HG02571 (cell line): ENCODE data around the gene ACKR3.

Experiments
- ATAC-seq: cut with Tn5 transposase; IDR thresholded peaks from one replicate; pipeline ENCODE4 v1.9.1; 2021; ENCODE audit warnings: mild to moderate bottlenecking, moderate library complexity; ENCODE audit not compliant: unreplicated experiment

Gene ACKR3

DNA sequence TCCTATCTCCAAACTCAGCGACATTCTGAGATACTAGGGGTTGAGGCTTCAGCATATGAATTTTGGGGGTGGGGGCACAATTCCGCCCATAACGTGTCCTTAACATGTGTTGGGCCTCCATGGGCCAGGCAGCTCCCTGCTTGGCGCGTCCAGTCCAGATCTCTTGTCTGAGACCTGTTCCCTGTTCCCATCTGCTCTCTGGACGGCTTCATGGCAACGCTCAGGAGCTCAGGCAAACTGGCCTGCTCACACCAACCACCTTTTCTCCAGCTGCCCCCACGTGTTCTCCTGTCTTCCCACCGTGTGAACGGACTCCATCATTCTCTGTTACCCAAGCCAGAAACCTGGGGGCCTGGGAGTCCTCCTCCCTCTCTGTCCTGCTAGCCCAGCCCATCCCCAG lies 36.4 kb downstream of the ACKR3 start:
- no peak for ATAC-seq

DNA sequence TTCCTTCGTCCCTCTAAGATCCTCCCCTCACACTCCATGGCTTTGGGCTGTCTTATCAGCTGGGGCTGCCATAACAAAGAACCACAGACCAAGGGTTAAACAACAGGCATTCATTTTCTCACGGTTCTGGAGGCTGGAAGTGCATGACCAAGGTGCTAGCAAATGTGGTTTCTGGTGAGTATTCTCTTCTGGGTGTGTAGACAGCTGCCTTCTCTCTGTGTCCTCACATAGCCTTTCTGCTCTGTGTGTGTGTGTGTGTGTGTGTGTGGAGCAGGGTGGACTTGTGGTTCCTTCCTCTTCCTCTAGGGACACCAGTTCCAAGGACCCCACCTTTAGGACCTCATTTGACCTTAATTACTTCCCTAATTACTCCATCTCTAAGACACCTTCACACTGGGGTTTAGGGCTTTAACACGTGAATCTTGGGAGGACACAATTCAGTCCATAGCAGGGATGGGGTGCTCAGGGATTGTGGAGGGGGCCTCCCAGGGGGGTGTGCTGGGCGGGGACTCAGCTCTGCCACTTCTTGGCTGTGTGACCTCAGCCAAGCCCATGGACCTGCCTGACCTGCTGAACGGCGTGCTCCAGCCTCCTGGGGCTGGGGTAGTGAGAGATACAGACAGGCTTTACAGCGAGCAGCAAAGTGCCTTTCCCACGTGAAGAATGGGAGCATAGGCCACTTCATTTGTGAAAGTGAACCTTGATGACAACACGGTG lies 38.0 kb downstream of the ACKR3 start:
- ATAC-seq, result no peak

DNA sequence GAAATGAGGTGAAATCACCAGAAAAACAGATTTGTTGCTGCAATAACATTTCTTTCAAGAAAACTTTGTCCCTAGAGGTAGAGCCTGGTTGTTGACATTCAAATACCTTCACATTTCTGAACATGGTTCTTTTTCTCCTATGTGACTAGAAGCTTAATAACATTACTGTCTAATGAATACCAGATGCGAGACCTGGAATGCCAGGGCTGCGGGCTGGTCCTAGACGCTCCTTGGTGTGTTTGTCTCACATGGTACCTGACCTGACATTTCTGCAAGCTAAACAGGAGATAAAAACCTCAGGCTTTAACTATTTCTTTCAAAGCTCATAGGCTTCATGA lies 38.5 kb downstream of the ACKR3 start:
- ATAC-seq, result no peak

DNA sequence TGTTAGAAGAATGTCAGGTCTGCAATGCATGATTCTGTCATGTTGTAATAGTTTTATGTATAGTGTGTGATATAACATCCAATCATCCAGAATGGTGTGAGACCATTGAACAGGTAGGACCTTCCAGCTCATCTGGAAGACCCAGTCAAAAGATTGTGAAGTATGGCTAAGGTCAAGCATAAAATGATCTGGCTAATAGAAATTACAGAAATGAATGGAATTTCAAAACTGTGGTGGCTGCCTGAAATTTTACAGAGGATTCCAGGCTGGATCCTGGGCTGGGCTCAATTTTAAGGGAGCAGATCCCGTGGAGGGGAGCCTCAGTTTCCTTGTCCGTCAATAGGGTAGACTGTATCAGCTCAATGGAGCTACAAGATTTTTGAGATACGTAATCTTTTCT lies 39.1 kb downstream of the ACKR3 start:
- ATAC-seq, result no peak

DNA sequence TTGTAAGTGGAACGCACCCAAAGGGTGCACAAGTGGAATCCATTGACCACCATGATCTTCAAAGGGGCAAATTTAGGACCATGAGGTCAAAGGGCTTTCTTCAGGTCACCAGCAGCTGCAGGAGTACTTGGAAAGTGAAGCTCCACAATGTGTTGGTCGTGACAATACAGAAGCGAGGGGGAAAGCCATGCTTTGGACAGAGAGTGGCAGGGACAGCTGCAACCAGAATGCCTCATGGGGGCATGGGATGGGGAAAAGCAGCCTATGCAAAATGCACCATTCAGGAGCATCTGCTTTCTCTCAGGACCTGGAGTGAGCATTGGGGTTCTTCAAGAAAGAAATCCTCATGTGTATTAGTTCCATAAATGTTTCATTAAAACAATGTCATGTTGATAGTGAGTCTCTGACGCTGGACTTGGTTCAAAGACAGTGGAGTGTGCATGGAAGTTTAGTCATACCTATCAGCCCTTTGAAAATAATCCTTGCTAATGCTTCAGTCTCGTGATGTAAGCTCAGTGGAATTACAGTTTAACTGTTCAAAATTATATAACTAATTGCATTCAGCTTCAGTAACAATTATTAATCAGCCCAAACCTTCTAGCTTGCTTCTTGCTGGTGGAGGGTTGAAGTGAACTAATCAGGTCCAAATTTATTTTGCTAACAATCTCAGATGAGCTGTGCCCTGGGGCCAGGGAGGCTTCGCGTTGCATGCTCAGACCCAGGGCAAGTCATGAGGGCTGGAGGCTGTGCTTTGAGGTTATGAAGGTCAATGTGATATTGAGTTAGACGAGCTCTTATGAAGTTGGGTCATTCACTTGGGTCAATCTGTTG lies 41.6 kb downstream of the ACKR3 start:
- no peak for ATAC-seq

DNA sequence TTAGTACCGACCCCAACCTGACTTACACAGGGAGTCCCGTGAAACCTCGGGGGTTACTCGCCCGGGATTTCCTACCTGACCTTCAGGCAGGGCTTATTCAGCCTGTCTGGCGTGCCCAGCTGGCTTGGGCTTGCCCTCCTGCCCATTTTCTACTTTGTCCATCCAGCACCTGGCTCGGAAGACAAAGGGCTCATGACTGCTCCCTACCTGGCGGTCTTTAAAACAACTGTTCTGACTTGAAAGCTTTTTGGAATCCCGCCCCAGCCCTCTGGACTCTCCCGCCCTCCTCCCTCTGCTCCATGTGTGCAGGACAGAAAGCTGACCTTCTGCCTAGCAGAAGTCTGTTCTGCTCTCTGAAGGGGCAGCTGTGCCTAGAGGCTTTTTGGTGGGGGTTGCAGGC lies 43.1 kb downstream of the ACKR3 start:
- no peak for ATAC-seq

DNA sequence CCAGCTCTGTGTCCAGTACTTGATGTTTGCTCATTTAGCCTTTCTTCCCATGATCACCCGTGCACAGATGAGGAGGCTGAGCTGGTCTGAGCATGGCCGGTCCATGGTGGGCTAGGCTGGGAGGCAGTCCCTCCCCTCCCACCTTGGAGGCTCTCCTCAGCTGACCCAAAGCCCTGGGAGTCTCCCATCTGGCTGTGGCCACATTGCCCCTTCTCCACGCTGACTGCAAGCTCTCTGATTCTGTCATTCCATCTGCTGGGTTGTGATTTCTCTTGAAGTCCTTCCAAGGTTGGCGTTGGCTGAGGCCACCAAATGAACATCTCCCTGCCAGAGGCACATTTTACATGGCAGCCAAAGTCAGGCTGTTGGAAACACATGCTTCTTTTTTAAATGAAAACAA lies 44.0 kb downstream of the ACKR3 start:
- ATAC-seq, result no peak

DNA sequence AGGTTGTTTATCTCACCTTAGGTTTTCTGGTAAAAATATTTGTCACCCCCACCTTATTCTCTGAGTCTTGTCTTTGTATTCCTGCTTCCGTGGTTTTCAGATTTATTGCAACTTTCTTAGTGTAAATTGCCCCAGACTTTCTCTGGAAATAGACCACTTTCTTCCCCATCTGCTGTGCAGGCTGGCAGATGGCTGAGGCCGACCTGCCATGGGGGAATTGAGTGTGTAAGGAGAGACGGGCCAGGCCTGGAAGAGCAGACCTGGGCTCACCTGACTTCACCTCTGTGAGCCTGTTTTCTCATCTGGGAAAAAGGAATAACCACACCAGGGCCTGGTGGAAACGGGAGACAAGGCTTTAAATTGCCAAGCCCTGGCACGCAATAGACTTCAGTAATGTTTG lies 44.9 kb downstream of the ACKR3 start:
- ATAC-seq, result no peak

DNA sequence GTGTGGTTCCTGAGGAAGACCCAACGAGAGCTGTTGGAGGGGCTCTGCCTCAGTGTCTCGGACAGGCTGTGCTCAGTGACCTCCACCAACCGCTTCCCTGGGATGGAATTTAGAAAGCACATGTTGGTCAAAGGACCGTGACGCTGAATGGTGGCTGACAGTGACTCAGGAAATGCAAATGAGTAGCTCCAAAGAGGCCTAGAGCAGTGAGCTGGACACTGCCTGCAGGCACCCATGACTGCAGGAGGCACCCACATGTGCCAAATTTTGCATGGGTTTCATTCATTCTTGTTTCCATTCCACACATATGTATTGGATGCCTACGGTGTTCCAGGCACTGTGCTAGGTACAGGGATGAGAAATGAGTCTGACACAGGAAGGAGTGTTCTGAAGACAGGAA lies 46.4 kb downstream of the ACKR3 start:
- no peak for ATAC-seq

DNA sequence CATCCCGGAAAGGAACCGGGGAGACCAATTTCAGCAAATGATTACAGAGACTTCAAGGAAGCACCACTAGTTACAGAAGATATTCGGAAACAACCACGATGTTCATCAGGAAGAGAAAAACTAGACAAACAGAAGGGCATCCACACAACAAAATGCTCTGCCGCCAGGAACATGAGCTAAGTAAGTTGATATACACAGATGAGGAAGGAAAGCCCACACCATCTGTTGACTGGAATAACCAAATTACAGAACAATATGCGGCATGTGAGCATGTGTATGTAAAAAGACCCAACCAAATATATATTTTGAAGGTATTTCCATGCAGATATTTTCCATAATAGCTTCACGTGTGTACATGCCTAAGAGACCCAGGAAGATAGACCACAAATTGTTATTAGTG lies 47.0 kb downstream of the ACKR3 start:
- no peak for ATAC-seq

DNA sequence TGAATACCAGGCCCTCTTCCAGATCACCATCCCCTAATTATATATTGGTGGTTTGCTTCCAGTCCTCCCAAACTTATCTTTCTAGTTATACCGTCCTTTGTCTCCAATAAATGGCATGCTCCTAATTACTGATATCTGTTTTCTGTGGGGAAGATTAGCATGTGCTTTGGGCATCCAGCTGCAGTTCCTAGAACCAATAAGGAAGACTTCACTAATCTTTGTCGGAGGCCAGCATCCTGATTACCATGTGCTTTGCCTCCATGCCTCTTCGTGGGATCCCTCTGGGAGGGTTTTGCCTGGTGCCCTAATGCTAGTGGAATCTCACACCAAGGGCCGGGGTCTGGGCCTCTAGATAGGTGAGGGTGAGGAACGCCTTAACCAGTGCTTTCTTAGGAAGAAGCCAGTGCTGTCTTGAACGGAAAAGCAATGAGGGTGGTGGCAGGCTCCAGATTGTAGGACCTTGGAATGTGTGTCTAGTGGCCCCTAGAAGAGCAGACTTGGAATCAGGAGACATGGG lies 47.7 kb downstream of the ACKR3 start:
- no peak for ATAC-seq

DNA sequence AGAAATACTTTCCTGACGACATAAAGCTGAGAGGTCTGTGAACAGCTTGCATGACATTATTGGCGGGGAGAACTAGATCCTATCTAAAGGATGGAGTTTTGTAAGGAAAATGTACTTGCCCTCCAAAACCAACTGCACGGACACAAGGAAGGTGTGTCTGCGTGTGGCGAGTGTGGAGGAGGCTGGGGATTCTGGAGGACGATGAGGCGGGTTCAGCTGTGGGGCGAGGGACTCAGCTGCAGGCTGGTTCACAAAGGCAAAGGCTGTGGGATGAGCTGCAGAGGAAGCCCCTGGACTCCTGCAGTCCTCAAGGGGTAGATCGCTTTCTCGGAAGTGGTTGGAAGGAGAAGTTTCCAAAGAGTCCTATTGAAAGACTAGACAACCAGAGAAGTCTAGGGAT lies 48.2 kb downstream of the ACKR3 start:
- ATAC-seq, result no peak

DNA sequence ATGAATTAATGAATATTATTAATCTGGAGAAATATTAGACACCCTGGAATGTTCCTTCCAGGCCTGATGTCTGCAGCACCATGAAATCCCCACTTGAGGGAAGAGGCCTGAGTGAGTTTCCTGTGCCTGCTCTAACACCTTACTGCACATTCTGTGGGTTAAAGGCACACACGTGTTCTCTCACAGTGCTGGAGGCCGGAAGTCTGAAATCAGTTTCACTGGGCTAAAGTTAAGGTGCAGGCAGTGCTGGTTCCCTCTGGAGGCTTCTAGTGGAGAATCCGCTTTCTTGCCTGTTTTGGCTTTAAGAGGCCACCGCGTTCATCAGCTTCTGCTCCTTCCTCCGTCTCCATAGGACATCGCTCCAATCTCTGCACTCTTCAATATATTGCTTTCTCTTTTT lies 48.7 kb downstream of the ACKR3 start:
- no peak for ATAC-seq

DNA sequence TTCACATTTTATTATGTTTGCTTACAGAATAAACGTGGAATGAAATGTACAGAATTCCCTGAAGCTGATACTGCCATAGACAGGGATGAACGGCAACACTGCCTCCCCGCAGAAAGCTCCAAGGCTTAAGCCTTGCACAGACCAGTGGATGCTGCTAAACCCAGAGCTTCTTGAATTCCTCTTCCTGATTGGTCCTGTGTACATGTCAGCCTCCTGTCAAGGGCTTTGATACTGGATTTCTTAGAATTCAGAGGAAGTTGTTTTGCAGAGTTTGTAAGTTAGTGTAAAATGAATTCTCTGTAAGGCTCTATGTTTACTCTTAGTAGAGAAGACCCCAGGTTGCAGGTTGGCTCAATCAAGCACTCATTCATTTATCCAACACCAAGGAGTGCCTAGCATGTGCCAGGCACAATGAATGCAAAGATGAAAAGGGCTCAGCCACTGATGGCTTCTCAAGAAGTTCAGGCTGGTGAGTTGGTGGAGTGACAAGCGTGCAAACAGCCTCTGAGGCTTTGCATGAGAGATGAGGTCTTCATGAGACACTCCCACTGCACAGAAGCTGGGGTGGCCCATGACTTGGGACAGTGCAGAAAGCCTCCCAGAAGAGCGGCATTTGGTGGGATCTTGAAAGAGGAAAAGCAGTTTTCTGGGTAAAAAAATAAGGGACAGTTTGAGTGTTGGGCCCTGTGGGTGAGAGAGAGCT lies 50.4 kb downstream of the ACKR3 start:
- ATAC-seq, result no peak

DNA sequence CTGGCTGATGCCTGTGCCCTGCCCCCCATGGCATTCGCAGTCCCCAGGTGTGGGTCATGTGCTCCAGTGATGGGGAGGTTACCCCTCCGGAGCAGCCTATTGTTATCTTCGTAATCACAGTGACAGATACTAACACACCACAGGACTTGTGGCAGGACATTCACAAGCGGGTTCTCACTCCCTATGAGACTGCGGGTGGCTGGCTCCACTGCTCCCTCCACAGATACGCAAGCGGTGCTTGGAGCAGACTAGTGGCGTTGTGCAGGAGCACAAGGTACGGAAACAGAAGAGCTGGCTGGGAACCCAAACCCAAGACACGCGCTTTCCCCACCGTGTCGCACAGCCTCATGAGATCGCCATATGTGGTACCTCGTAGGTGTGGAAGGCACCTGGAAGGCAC lies 52.2 kb downstream of the ACKR3 start:
- ATAC-seq, result no peak

DNA sequence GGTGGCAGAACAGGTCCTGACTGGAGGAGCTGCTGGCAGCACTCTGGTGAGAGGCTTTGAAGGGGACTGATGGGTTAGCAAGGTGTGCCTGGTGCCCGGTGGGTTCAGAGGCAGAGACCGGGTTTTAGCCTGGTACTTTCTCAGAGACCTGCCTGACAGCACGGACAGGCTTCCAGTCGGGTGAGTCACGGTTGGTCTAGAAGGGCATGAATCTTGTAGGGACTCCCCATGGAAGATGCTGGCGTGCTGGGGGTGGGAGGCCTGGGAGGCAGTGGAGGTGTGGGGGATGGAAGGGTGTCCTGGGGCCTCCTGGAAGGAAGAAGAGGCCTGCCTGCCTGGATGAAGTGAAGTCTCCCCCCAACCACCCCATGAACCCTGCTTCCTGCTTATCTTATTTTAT lies 52.6 kb downstream of the ACKR3 start:
- no peak for ATAC-seq

DNA sequence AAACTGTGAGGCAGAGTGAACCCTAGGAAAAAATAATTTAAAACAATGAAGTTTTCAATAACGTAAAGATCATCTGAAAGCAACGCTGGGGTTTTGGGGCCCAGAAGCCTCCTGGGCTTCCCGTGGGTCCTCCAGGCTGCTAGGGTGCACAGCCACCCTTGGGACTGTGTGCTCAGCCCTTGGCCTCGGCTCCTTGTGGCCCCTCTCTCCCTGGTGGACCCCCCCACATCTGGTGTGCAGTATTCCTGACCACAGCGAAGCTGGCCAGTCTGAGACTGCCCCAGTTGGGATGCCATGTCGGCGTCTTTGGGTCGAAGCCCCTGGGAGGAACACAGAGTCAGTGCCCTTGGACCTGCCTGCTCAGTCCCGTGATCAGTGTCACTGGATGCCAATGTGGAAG lies 53.0 kb downstream of the ACKR3 start:
- no peak for ATAC-seq

DNA sequence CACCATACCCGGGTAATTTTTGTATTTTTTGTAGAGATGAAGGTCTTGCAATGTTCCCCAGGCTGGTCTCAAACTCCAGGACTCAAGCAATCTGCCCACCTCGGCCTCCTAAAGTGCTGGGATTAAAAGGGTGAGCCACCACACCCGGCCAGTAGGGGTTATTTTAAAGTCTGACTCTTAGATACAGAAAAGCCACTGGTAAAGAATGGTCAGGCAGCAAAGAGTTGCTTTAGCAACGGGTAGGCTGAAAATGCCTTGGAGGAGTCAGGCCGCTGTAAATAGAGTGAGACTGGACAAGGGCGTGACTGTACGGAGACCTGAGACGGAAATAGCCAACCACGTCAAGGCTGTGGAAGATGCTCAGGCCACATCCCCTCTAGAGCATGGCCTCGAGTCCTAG lies 54.2 kb downstream of the ACKR3 start:
- no peak for ATAC-seq

DNA sequence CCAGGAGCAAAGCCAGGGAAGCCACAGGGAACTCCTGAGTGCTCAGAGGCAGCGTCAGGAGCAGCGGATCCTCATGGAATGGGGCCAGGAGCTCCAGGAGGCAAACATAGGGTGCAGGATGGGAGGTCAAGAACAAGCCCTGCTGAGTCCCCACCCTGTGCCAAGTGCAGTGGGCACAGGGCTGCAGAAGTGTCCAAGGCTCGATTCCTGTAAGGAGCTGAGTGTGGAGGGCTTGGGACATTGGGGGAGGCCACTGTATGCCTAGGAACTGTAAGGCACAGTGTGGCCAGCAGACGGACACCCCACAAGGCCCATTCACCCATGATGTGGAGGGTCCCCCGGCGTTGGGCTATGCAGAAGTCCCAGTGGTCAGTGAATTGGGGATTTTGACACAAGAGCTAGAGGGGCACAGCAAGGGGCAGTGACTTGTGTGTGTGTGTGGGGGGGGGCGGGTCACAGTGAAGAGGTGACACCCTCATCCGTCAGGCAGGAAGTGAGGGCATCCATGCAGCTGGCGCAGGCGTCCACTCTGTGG lies 55.6 kb downstream of the ACKR3 start:
- no peak for ATAC-seq

DNA sequence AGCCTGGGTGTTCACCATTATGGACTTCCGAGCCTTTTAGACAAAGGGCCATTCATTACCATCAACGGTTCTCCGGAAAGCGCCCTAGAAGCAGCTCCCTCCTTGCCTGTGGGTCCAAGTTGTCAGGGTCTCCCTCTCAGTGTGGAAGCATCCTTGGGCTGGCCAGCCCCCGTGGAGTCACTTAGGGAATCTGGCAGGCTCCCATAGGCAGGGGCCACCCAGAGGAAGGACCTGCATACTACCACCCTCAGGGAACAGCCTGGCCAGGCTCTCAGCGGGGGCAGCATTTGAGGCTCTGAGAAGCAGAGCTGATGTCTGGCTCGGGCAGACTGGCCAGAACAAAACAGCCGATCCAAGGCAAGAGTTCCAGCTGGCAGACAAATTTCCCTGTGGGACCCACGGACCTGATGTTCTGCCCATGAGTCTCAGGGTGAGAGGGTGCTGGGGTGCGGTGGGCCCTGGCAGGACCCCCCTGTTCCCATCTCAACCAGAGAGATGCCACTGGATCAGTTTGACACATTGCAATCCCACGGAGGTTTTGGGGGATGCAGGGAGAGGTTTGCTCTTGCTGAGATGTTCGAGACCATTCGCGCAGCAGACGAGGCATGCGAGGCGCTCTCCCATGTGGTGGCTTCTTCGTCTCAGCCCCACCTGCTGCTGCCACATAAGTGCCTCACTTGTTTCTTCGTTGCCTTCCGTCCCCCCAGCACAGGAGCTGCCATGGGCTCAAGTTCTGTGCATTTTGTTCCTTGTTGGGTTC lies 56.9 kb downstream of the ACKR3 start:
- no peak for ATAC-seq

DNA sequence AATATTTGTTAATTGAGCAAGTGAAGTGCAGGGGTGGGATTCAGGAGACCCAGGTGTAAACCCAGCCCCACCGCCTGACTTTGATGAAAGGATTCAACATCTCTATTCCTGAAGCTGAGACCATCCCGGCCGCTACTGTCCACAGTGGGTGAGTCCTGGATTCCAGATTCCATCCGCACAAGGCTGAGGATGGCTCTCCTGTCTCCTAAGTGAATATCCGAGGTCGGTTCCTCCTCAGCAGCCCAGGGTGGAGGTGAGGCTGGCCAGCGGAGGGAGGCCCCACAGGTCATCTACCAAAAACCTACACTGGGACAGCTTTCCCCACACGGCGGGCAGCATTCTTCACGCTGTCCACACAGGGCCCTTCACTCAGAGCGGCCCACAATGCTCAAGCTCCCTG lies 57.6 kb downstream of the ACKR3 start:
- no peak for ATAC-seq
